ENCODE data around the gene EMILIN2.
"Not testable (repeated sequence)": the region's sequence is repeated elsewhere in the genome, so short reads cannot be mapped to it uniquely, and the experiment has no call there.

The EMILIN2 gene

GRCh38 chr18:2846636-2847316 is at the start of gene EMILIN2:
Gene EMILIN2 (plus strand): TSS chr18:2847006. CDS start chr18:2847189, 183 bp downstream.
- Mint-ChIP-seq H3K9me3 (no peaks in the 10 kb centered on the region), H3K4me3 (peak within 1 kb of the TSS; percentile 75), H3K4me1 (peaks cover 33% of the 10 kb centered on the region), H3K27ac (no peak within 1 kb of the TSS), H3K36me3 (no peaks in the 10 kb centered on the region)
- peak; percentile 52 for ATAC-seq
- DNase-seq (ENCODE audit: low spot score in 2 of 2), result peak; percentile 11 to 60

- no peak for DNase-seq (ENCODE audit: low spot score in 2 of 2)
- Mint-ChIP-seq H3K4me3 (no peak overlapping the region), H3K36me3 (peaks cover 96% of the 10 kb centered on the region), H3K4me1 (no peaks in the 10 kb centered on the region), H3K9me3 (no peaks in the 10 kb centered on the region), H3K27ac (no peak overlapping the region)
- ATAC-seq, result no peak
Measured at GRCh38 chr18:2797951-2798350, 48.9 kb upstream of the EMILIN2 start.

- no peak for DNase-seq (ENCODE audit: low spot score in 2 of 2)
- no peaks in the 10 kb centered on the region for H3K9me3 Mint-ChIP-seq
- no peak for ATAC-seq
- no peak overlapping the region for H3K4me3 Mint-ChIP-seq
- peaks cover 100% of the 10 kb centered on the region for H3K36me3 Mint-ChIP-seq
- no peaks in the 10 kb centered on the region for H3K4me1 Mint-ChIP-seq
- H3K27ac Mint-ChIP-seq, result peak overlapping the region; percentile 61
Measured at GRCh38 chr18:2799369-2799768, 47.4 kb upstream of the EMILIN2 start.

- no peak for DNase-seq (ENCODE audit: low spot score in 2 of 2)
- Mint-ChIP-seq H3K4me1 (no peaks in the 10 kb centered on the region), H3K36me3 (peaks cover 49% of the 10 kb centered on the region), H3K4me3 (no peak overlapping the region), H3K9me3 (peaks cover 6% of the 10 kb centered on the region), H3K27ac (peak overlapping the region; percentile 33)
- ATAC-seq, result no peak
Measured at GRCh38 chr18:2805970-2806943, 40.5 kb upstream of the EMILIN2 start.

- not testable (repeated sequence) for H3K4me1 Mint-ChIP-seq; ATAC-seq; H3K4me3 Mint-ChIP-seq; DNase-seq (ENCODE audit: low spot score in 2 of 2); H3K27ac Mint-ChIP-seq
- peaks cover 15% of the 10 kb centered on the region for H3K9me3 Mint-ChIP-seq
- H3K36me3 Mint-ChIP-seq, result peaks cover 25% of the 10 kb centered on the region
Measured at GRCh38 chr18:2808640-2809039, 38.2 kb upstream of the EMILIN2 start.

- DNase-seq (ENCODE audit: low spot score in 2 of 2), result not testable (repeated sequence)
Measured at GRCh38 chr18:2809666-2810183, 37.1 kb upstream of the EMILIN2 start.

GRCh38 chr18:2811416-2811815 is 35.4 kb upstream of the EMILIN2 start:
- peaks cover 27% of the 10 kb centered on the region for H3K9me3 Mint-ChIP-seq
- no peaks in the 10 kb centered on the region for H3K4me1 Mint-ChIP-seq
- peaks cover 5% of the 10 kb centered on the region for H3K36me3 Mint-ChIP-seq
- no peak for DNase-seq (ENCODE audit: low spot score in 2 of 2)
- no peak overlapping the region for H3K4me3 Mint-ChIP-seq
- no peak overlapping the region for H3K27ac Mint-ChIP-seq
- no peak for ATAC-seq

More at GRCh38 chr18:2809666-2810183, 37.1 kb upstream of the EMILIN2 start:
- not testable (repeated sequence) for ATAC-seq, H3K27ac Mint-ChIP-seq, H3K4me3 Mint-ChIP-seq, H3K4me1 Mint-ChIP-seq
- Mint-ChIP-seq H3K9me3 (peaks cover 18% of the 10 kb centered on the region), H3K36me3 (peaks cover 15% of the 10 kb centered on the region)

GRCh38 chr18:2814928-2815327 is 31.9 kb upstream of the EMILIN2 start:
- ATAC-seq, result no peak

GRCh38 chr18:2818281-2818680 is 28.5 kb upstream of the EMILIN2 start:
- no peak for ATAC-seq
- peaks cover 12% of the 10 kb centered on the region for H3K9me3 Mint-ChIP-seq
- H3K4me3 Mint-ChIP-seq, result no peak overlapping the region
- no peaks in the 10 kb centered on the region for H3K36me3 Mint-ChIP-seq
- H3K4me1 Mint-ChIP-seq, result no peaks in the 10 kb centered on the region
- no peak for DNase-seq (ENCODE audit: low spot score in 2 of 2)
- no peak overlapping the region for H3K27ac Mint-ChIP-seq

More at GRCh38 chr18:2814928-2815327, 31.9 kb upstream of the EMILIN2 start:
- H3K4me3 Mint-ChIP-seq, result no peak overlapping the region
- DNase-seq (ENCODE audit: low spot score in 2 of 2), result no peak
- H3K36me3 Mint-ChIP-seq, result no peaks in the 10 kb centered on the region
- H3K9me3 Mint-ChIP-seq, result peaks cover 24% of the 10 kb centered on the region
- H3K27ac Mint-ChIP-seq, result no peak overlapping the region
- H3K4me1 Mint-ChIP-seq, result no peaks in the 10 kb centered on the region

- no peak overlapping the region for H3K4me3 Mint-ChIP-seq
- no peak overlapping the region for H3K27ac Mint-ChIP-seq
- no peaks in the 10 kb centered on the region for H3K4me1 Mint-ChIP-seq
- ATAC-seq (no peak), DNase-seq (ENCODE audit: low spot score in 2 of 2) (peak in 1 of 2 donors; percentile 43)
- no peaks in the 10 kb centered on the region for H3K9me3 Mint-ChIP-seq
- no peaks in the 10 kb centered on the region for H3K36me3 Mint-ChIP-seq
Measured at GRCh38 chr18:2821695-2822094, 25.1 kb upstream of the EMILIN2 start.

- no peak overlapping the region for H3K4me3 Mint-ChIP-seq
- no peaks in the 10 kb centered on the region for H3K4me1 Mint-ChIP-seq
- no peak for ATAC-seq
- peak in 1 of 2 donors; percentile 23 for DNase-seq (ENCODE audit: low spot score in 2 of 2)
- no peaks in the 10 kb centered on the region for H3K36me3 Mint-ChIP-seq
- H3K27ac Mint-ChIP-seq, result no peak overlapping the region
- no peaks in the 10 kb centered on the region for H3K9me3 Mint-ChIP-seq
Measured at GRCh38 chr18:2822213-2822921, 24.4 kb upstream of the EMILIN2 start.

GRCh38 chr18:2823202-2823601 is 23.6 kb upstream of the EMILIN2 start:
- DNase-seq (ENCODE audit: low spot score in 2 of 2) (no peak), ATAC-seq (no peak)
- H3K4me1 Mint-ChIP-seq, result no peaks in the 10 kb centered on the region
- H3K36me3 Mint-ChIP-seq, result no peaks in the 10 kb centered on the region
- H3K27ac Mint-ChIP-seq, result no peak overlapping the region
- H3K9me3 Mint-ChIP-seq, result no peaks in the 10 kb centered on the region
- H3K4me3 Mint-ChIP-seq, result no peak overlapping the region

GRCh38 chr18:2823966-2824365 is 22.8 kb upstream of the EMILIN2 start:
- DNase-seq (ENCODE audit: low spot score in 2 of 2) (no peak), ATAC-seq (no peak)
- Mint-ChIP-seq H3K9me3 (no peaks in the 10 kb centered on the region), H3K4me1 (no peaks in the 10 kb centered on the region), H3K36me3 (no peaks in the 10 kb centered on the region), H3K4me3 (no peak overlapping the region), H3K27ac (no peak overlapping the region)

- no peak overlapping the region for H3K27ac Mint-ChIP-seq
- H3K9me3 Mint-ChIP-seq, result no peaks in the 10 kb centered on the region
- H3K36me3 Mint-ChIP-seq, result no peaks in the 10 kb centered on the region
- no peak overlapping the region for H3K4me3 Mint-ChIP-seq
- ATAC-seq (no peak), DNase-seq (ENCODE audit: low spot score in 2 of 2) (peak in 1 of 2 donors; percentile 23)
- H3K4me1 Mint-ChIP-seq, result no peaks in the 10 kb centered on the region
Measured at GRCh38 chr18:2824865-2825264, 21.9 kb upstream of the EMILIN2 start.

- no peaks in the 10 kb centered on the region for H3K9me3 Mint-ChIP-seq
- peak in 1 of 2 donors; percentile 17 for DNase-seq (ENCODE audit: low spot score in 2 of 2)
- H3K27ac Mint-ChIP-seq, result no peak overlapping the region
- no peak overlapping the region for H3K4me3 Mint-ChIP-seq
- no peak for ATAC-seq
- H3K36me3 Mint-ChIP-seq, result no peaks in the 10 kb centered on the region
- no peaks in the 10 kb centered on the region for H3K4me1 Mint-ChIP-seq
Measured at GRCh38 chr18:2825613-2826175, 21.1 kb upstream of the EMILIN2 start.

Data from stimulated activated effector memory CD8-positive, alpha-beta T cell treated with anti-CD3 and anti-CD28 coated beads, Interleukin-12 subunit alpha, Interleukin-12 subunit beta, amount 100 ng/mL, for 72 hours (primary cell).